Sigmoid colon (tissue), 7 donors: ENCODE results near the gene KRT7. TPM values are rescaled to one million over a fixed set of nuclear protein-coding genes. Genes with fewer than 3 reads are reported as not detected.

Experiments
- DNase-seq: peaks from one replicate; pipeline ENCODE4 v3.0.0-alpha.2; 2019
- H3K27ac ChIP-seq, 4 donors: fragments of 200-600 bp; sonication (generic); one replicate each; pipeline ENCODE4 v1.5.1; 2016 to 2019; ENCODE audit warnings: mild to moderate bottlenecking in 1 of 4
- H3K27me3 ChIP-seq, 3 donors: fragments of 200-600 bp; sonication (generic); one replicate each; pipeline ENCODE4 v1.5.1; 2019; ENCODE audit warnings: mild to moderate bottlenecking in 1 of 3
- H3K36me3 ChIP-seq, 4 donors: fragments of 200-600 bp; sonication (generic); one replicate each; pipeline ENCODE4 v1.5.1; 2016 to 2019
- H3K4me1 ChIP-seq, 4 donors: fragments of 200-600 bp; sonication (generic); one replicate each; pipeline ENCODE4 v1.5.1; 2017 to 2019
- H3K4me3 ChIP-seq, 4 donors: fragments of 200-600 bp; sonication (generic); one replicate each; pipeline ENCODE4 v1.5.1; 2017 to 2019; ENCODE audit warnings: mild to moderate bottlenecking in 2 of 4, moderate library complexity in 1 of 4
- H3K9me3 ChIP-seq, 4 donors: fragments of 200-600 bp in 3 of 4; sonication (generic) in 3 of 4; one replicate each; pipeline versions ENCODE4 v1.5.1 to v1.6.1; 2013 to 2019
- EP300 ChIP-seq, 4 donors: sonication (generic); formaldehyde crosslinking; IDR thresholded peaks; one replicate each; pipeline ENCODE4 v1.6.1; 2017; ENCODE audit warnings: antibody characterized with exemption in 4 of 4
- POLR2A ChIP-seq, 2 donors: fragments of 450-650 bp; IDR thresholded peaks; one replicate each; pipeline ENCODE4 v1.6.1; 2016; ENCODE audit warnings: antibody characterized with exemption in 2 of 2, mild to moderate bottlenecking in 2 of 2, moderate library complexity in 2 of 2
- POLR2AphosphoS5 ChIP-seq, 4 donors: sonication (generic); formaldehyde crosslinking; IDR thresholded peaks; one replicate each; pipeline ENCODE4 v1.6.1; 2017; ENCODE audit warnings: antibody characterized with exemption in 4 of 4
- WGBS, 2 donors: extraction: QIAGEN DNeasy Blood & Tissue Kit; methylation state at CpG; one replicate each; pipeline ENCODE4 v1.1.7; 2013; 5-methylcytosine and 5-hydroxymethylcytosine counted together
- intact Hi-C: fragments of 100-400 bp; cut with DNase I; formaldehyde crosslinking; loops from one replicate; pipeline ENCODE4 v1.15.1; 2023
- polyA plus RNA-seq, 3 donors: library from polyadenylated mRNA; stranded (reverse); fragments of 200-250 nt; gene quantifications; one replicate each; pipeline ENCODE4 v1.2.3, GENCODE V29; 2013
- total RNA-seq, 4 donors: library from RNA; depleted of rRNA; stranded (reverse); fragments of >200 nt; gene quantifications; one replicate each; pipeline ENCODE4 v1.1.0, GENCODE V29; 2016
- TF ChIP-seq, protein P1 (sequence below), 4 experiments: fragments of 450-650 bp in 3 of 4; fragments of 200-600 bp in 1 of 4; IDR thresholded peaks; one replicate each; pipeline ENCODE4 v1.5.1; 2016 to 2019; ENCODE audit warnings: antibody characterized with exemption in 4 of 4, mild to moderate bottlenecking in 3 of 4, moderate library complexity in 2 of 4
- donor health status: healthy with polysubstance abuse.
- donor health status: Bipolar disorder and iron deficiency.
- donor health status: healthy.

The KRT7 gene
- total and polyA plus RNA-seq, 7 donors = 0.27 to 12.0 (median 2.4) TPM; not detected in 2

DNA sequence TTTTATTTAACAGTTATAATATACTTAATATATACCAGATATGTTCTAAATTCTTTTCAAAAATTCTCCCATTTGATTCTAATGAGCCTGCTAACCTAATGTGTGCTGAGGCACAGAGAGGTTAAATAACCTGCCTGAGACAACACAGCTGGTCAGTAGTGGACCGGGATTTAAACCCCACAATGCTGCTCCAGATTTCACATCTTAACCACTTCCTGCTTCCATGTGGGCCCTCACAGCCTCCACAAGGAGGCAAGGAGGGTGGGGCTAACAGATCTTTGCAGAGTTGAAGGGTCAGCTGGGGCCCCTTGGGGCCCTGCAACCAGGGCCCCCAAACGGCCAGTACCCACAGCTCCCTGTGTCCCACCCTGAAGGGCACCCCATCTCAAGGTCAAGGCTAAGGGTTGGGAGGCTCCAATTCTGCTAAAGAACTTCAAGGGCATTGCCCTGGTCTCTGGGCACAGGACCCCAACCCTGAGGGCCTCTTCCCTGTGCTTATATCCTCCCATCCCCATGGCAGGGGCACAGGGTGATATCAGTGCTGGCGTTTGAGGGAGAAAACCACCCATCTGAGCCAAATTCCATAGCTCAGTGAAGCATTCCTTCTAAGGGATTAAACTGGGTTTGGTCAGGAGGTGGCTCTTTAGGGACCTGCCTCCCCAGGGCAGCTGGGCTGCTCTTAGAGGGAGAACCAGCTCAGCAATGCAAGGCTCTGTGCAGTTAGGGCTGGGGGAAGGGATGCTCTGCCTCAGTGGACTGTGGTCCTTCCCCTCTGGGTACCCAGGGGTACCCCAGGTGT lies 43.5 kb upstream of the KRT7 start:
- Histone ChIP-seq H3K36me3 (no peaks in the 10 kb centered on the region), H3K9me3 (no peaks in the 10 kb centered on the region), H3K27me3 (no peaks in the 10 kb centered on the region), H3K4me1 (peaks cover 0 to 75% (median 59%) of the 10 kb centered on the region in 4 donors), H3K27ac (peak overlapping the region in 1 of 4 donors; percentile 39), H3K4me3 (no peak overlapping the region)
- 47 to 60% methylated on average over 3 of the region's 3 CpGs for WGBS, 2 donors
- TF ChIP-seq, protein P1, sequence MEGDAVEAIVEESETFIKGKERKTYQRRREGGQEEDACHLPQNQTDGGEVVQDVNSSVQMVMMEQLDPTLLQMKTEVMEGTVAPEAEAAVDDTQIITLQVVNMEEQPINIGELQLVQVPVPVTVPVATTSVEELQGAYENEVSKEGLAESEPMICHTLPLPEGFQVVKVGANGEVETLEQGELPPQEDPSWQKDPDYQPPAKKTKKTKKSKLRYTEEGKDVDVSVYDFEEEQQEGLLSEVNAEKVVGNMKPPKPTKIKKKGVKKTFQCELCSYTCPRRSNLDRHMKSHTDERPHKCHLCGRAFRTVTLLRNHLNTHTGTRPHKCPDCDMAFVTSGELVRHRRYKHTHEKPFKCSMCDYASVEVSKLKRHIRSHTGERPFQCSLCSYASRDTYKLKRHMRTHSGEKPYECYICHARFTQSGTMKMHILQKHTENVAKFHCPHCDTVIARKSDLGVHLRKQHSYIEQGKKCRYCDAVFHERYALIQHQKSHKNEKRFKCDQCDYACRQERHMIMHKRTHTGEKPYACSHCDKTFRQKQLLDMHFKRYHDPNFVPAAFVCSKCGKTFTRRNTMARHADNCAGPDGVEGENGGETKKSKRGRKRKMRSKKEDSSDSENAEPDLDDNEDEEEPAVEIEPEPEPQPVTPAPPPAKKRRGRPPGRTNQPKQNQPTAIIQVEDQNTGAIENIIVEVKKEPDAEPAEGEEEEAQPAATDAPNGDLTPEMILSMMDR (IDR thresholded peaks at IDR 0.05) = no peak
- no peak for TF ChIP-seq POLR2A (IDR thresholded peaks at IDR 0.05)
- TF ChIP-seq POLR2AphosphoS5 (IDR thresholded peaks at IDR 0.05) = no peak
- TF ChIP-seq EP300 (IDR thresholded peaks at IDR 0.05) = no peak
- intact Hi-C loops = no loop called here
- DNase-seq = no peak

DNA sequence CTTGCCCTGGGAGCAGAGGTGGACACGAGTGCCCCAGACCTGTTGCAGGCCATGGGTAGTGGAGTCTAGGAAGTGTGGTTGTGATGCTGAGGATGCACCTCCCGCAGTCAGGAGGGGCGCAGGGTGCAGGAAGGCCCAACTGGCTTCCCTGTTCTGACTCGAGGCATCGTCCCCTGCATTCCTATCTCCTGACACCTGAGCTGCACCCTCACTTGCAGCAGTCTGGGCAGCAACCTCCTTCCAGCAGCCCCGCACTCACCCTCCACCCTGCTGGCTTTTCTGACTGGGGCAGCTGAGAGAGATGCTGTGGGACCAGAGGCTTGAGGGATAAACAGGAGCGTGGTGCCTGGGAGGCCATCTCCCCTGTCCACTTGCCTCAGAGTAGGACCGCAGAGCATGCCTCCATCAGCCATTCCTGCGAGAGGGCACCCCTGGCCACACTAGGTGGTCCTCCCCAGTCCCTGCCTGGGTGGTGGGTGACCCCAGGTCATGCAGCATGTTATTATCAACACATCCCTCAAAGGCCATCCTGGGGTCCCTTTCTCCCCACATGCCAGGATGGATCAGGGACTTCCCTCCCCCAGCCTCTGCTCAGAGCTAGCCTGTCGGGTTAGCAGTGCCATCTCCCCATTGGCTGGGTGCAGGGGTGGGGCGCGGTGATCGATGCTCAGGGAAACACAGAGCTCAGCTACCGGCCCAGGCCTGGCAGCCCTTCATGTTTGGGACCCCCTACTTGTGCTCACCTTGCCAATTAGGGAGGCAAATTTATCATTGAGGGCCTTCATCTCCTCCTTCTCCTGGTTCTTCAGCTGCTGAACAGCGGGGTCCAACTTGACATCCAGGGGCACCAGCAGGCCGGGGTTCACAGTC lies 41.9 kb upstream of the KRT7 start:
- H3K4me3 ChIP-seq = no peak overlapping the region
- 63 to 83% methylated on average over 16 of the region's 16 CpGs for WGBS, 2 donors

DNA sequence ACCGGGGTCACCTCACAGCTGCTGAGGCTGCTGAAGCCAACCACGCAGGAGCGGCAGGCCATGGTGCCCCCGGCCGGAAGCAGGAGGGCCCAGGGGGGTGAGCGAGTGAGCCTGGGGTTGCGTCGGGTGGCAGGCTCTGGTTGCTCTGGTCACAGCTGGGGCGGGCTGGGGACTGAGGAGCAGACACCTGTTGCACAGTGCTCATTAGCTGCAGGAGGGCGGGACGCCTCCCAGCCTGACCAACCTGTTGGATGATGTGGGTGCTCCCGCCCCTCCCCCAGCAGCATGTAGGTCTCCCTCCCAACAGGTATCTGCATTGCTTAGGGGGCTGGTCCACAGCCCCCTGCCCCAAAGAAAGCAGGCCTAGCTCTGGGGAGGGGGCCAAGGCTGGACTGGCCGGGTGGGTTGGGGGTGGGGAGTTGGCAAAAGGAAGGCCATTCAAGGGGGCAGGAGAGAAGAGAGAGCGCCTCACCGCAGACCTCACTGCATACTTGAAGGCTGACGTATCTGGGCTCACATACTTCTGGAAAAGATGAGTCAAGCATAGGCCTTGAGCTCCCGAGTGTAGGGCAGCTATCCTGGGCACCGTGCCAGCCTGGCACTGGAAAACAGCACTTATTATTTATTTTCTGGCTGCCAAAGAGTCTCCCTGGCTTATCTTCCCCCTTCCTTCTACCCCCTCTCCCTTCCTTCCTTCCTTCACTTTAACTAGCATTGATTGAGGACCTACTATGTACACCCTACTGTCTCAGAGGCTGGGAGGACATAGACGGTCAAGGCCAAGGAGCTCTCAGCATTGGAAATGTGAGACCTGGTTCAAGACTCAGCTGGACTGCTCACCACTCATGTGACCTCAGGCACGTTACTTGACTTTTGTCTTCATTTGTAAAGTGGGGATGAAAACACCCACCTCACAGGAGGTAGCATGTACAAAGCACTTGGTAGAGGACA lies 40.9 kb upstream of the KRT7 start, which contains the start of gene KRT80:
TSS of gene KRT80 (minus strand) at position 174 of the 951 bp plus-strand sequence. CDS start at position 62, 112 bp downstream.
- H3K27ac ChIP-seq = peak within 1 kb of the TSS; percentile 52 to 80 (median 62)
- 17 to 58% methylated on average over 20 of the region's 20 CpGs for WGBS, 2 donors
- no peaks in the 10 kb centered on the region for H3K36me3 ChIP-seq
- no peak within 1 kb of the TSS for H3K4me3 ChIP-seq
- TF ChIP-seq POLR2A (IDR thresholded peaks at IDR 0.05) (no peak), EP300 (IDR thresholded peaks at IDR 0.05) (peak in 2 of 4 donors; percentile 80 to 93), POLR2AphosphoS5 (IDR thresholded peaks at IDR 0.05) (peak; percentile 67 to 87 (median 78))
- TF ChIP-seq, protein P1 (IDR thresholded peaks at IDR 0.05) = no peak
- DNase-seq = peak; percentile 97
- peaks cover 0 to 58% (median 45%) of the 10 kb centered on the region in 4 donors for H3K4me1 ChIP-seq
- no peaks in the 10 kb centered on the region for H3K9me3 ChIP-seq
- intact Hi-C loops = no loop called here
- no peaks in the 10 kb centered on the region for H3K27me3 ChIP-seq

More for the DNA sequence above, 41.9 kb upstream of the KRT7 start:
- Histone ChIP-seq H3K36me3 (no peaks in the 10 kb centered on the region), H3K4me1 (peaks cover 0 to 68% (median 53%) of the 10 kb centered on the region in 4 donors), H3K27me3 (no peaks in the 10 kb centered on the region), H3K27ac (peak overlapping the region; percentile 52 to 80 (median 62)), H3K9me3 (no peaks in the 10 kb centered on the region)
- intact Hi-C loops = no loop called here
- TF ChIP-seq POLR2A (IDR thresholded peaks at IDR 0.05) = no peak
- TF ChIP-seq, protein P1 (IDR thresholded peaks at IDR 0.05) = no peak
- TF ChIP-seq EP300 (IDR thresholded peaks at IDR 0.05) = no peak
- TF ChIP-seq POLR2AphosphoS5 (IDR thresholded peaks at IDR 0.05) = no peak
- no peak for DNase-seq

DNA sequence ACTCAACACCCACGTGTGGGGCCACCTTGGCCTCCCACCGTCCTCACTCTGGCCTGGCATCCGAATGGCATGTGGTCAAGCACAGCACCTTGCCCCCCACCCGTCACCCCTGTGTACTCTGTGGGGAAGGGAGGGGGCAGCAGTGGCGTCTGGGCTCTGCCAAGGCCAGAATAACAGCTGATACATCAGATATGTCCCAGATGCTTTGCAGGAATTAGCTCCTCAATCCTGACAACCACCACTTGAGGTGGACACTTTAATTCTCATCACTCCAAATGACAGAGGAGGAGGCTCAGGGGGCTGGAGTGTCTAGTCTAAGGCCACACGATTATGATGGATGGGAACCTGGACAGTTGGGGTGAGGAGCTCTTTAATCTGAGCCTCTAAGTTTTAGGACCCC lies 39.5 kb upstream of the KRT7 start:
- peak overlapping the region in 2 of 4 donors; percentile 1 to 80 for H3K27ac ChIP-seq
- H3K4me1 ChIP-seq = peaks cover 0 to 57% (median 43%) of the 10 kb centered on the region in 4 donors
- DNase-seq = no peak
- TF ChIP-seq POLR2A (IDR thresholded peaks at IDR 0.05) = no peak
- no peak for TF ChIP-seq POLR2AphosphoS5 (IDR thresholded peaks at IDR 0.05)
- no peak for TF ChIP-seq EP300 (IDR thresholded peaks at IDR 0.05)
- TF ChIP-seq, protein P1 (IDR thresholded peaks at IDR 0.05) = no peak
- intact Hi-C loops = no loop called here
- no peak overlapping the region for H3K4me3 ChIP-seq
- no peaks in the 10 kb centered on the region for H3K27me3 ChIP-seq
- H3K9me3 ChIP-seq = no peaks in the 10 kb centered on the region
- WGBS, 2 donors = 73 to 80% methylated on average over 6 of the region's 6 CpGs
- H3K36me3 ChIP-seq = no peaks in the 10 kb centered on the region
